T-cell (primary cell): ENCODE results near the gene ACTL7B. TPM values are rescaled to one million over a fixed set of nuclear protein-coding genes. Genes with fewer than 3 reads are reported as not detected.
"Not testable (repeated sequence)": the region's sequence is repeated elsewhere in the genome, so short reads cannot be mapped to it uniquely, and the experiment has no call there.

Source experiments
- ATAC-seq, 4 experiments: fragments of 200-7000 bp in 3 of 4; fragments of 150-1000 bp in 1 of 4; cut with Tn5 transposase; replicated peaks in 1 of 4; 1 replicate in 3 of 4; 2 replicates in 1 of 4; pipeline ENCODE4 v1.10.0; 2021; ENCODE audit warnings: moderate library complexity in 3 of 4, mild to moderate bottlenecking in 2 of 4, moderate number of reproducible peaks in 1 of 4
- CTCF ChIA-PET, 2 donors: fragments of 300-600 bp; sonication (Branson Sonifier 250); formaldehyde crosslinking; loops; one replicate each; lab custom pipeline; 2022; ENCODE audit warnings: antibody characterized with exemption in 2 of 2; lab: Charles Lee
- POLR2A ChIA-PET, 2 donors: fragments of 300-600 bp; sonication (Branson Sonifier 250); formaldehyde crosslinking; loops; one replicate each; lab custom pipeline; 2022; ENCODE audit warnings: antibody characterized with exemption in 2 of 2; lab: Charles Lee
- DNase-seq, 35 experiments: peaks; one replicate each; pipeline versions ENCODE4 v3.0.0 to v3.0.0-alpha.2; 2013 to 2023
- H3K27ac ChIP-seq: one replicate; pipeline ENCODE4 v1.5.1; 2013; ENCODE audit warnings: low read length
- H3K27me3 ChIP-seq, 2 experiments: replicated peaks in 1 of 2; 1 replicate in 1 of 2; 2 replicates in 1 of 2; pipeline versions ENCODE4 v1.6.1 to v1.7.0; 2013; ENCODE audit warnings: low read length in 1 of 2, mixed read lengths in 1 of 2; ENCODE audit not compliant: control insufficient read depth in 2 of 2, insufficient read depth in 2 of 2; ENCODE audit errors: extremely low read depth in 1 of 2
- H3K36me3 ChIP-seq, 2 donors: 1 replicate in 1 of 2; 2 replicates in 1 of 2; pipeline versions ENCODE4 v1.6.1 to v1.7.0; 2013; ENCODE audit warnings: low read length in 1 of 2; ENCODE audit not compliant: control insufficient read depth in 2 of 2, insufficient read depth in 1 of 2; ENCODE audit errors: extremely low read depth in 1 of 2
- H3K4me1 ChIP-seq, 2 experiments: 1 replicate in 1 of 2; 2 replicates in 1 of 2; pipeline versions ENCODE4 v1.6.1 to v1.7.0; 2013; ENCODE audit warnings: low read length in 2 of 2, mixed read lengths in 1 of 2; ENCODE audit not compliant: insufficient read depth in 2 of 2, control insufficient read depth in 1 of 2; ENCODE audit errors: extremely low read depth in 1 of 2
- H3K4me3 ChIP-seq, 2 donors: 1 replicate in 1 of 2; 2 replicates in 1 of 2; pipeline versions ENCODE4 v1.5.1 to v1.7.0; 2013; ENCODE audit warnings: mild to moderate bottlenecking in 2 of 2, low read length in 1 of 2, moderate library complexity in 1 of 2; ENCODE audit not compliant: control insufficient read depth in 1 of 2; ENCODE audit errors: extremely low read depth in 1 of 2
- H3K9me3 ChIP-seq: 2 replicates; pipeline ENCODE4 v1.7.0; 2013
- H3K27ac Mint-ChIP-seq, 2 donors: one replicate each; pipeline ENCODE4 v1.8.0; 2020 to 2021; ENCODE audit warnings: mild to moderate bottlenecking in 2 of 2, mixed read lengths in 2 of 2
- H3K27me3 Mint-ChIP-seq, 2 donors: one replicate each; pipeline ENCODE4 v1.8.0; 2021 to 2022; ENCODE audit warnings: mixed read lengths in 2 of 2
- H3K36me3 Mint-ChIP-seq: one replicate; pipeline ENCODE4 v1.8.0; 2021; ENCODE audit warnings: mixed read lengths
- H3K4me1 Mint-ChIP-seq, 3 donors: one replicate each; pipeline ENCODE4 v1.8.0; 2020 to 2022; ENCODE audit warnings: mixed read lengths in 3 of 3, mild to moderate bottlenecking in 1 of 3
- H3K4me3 Mint-ChIP-seq, 3 donors: one replicate each; pipeline ENCODE4 v1.8.0; 2020 to 2022; ENCODE audit warnings: mild to moderate bottlenecking in 3 of 3, mixed read lengths in 3 of 3, moderate library complexity in 3 of 3
- H3K9me3 Mint-ChIP-seq, 3 donors: one replicate each; pipeline ENCODE4 v1.8.0; 2020 to 2022; ENCODE audit warnings: mixed read lengths in 3 of 3
- WGBS: methylation state at CpG from one replicate; pipeline ENCODE4 v1.1.5; 2013; ENCODE audit warnings: missing lambda C conversion rate; ENCODE audit not compliant: insufficient coverage; 5-methylcytosine and 5-hydroxymethylcytosine counted together
- total RNA-seq, 35 experiments: library from RNA in 6 of 35; stranded (reverse) in 6 of 35; fragments of 120-200 nt in 1 of 35; gene quantifications; one replicate each; pipeline versions ENCODE4 v1.2.1 to v1.2.4 and lab custom pipeline; 2013 to 2026

Gene ACTL7B
- total RNA-seq, 5 donors from 2014 or later (not counting 1 experiment from before 2014, with no cell fraction given) = 0.10 to 0.22 (median 0.19) TPM; not detected in 2

- Mint-ChIP-seq H3K4me1 (no peaks in the 10 kb centered on the region), H3K9me3 (no peaks in the 10 kb centered on the region), H3K27ac (no peak overlapping the region), H3K27me3 (no peaks in the 10 kb centered on the region), H3K36me3 (peaks cover 74% of the 10 kb centered on the region), H3K4me3 (no peak overlapping the region)
- Histone ChIP-seq H3K9me3 (no peaks in the 10 kb centered on the region), H3K4me1 (no peaks in the 10 kb centered on the region), H3K27ac (no peak overlapping the region), H3K27me3 (no peaks in the 10 kb centered on the region), H3K4me3 (no peak overlapping the region), H3K36me3 (peaks cover 7 to 79% of the 10 kb centered on the region in 2 donors)
- no peak for DNase-seq
- POLR2A ChIA-PET = no interaction called here
- CTCF ChIA-PET = interaction anchor here in 1 of 2 donors (0.6 kb wide), 1 partner anchor 61 kb away, joined by 5 read pairs; no protein-coding TSS in a partner anchor
- WGBS = no CpG with 5 or more reads among the region's 2 CpGs
- ATAC-seq = no peak
These were observed 41.7 kb upstream of the ACTL7B start for GRCh38 chr9:108897324-108898096.

DNA sequence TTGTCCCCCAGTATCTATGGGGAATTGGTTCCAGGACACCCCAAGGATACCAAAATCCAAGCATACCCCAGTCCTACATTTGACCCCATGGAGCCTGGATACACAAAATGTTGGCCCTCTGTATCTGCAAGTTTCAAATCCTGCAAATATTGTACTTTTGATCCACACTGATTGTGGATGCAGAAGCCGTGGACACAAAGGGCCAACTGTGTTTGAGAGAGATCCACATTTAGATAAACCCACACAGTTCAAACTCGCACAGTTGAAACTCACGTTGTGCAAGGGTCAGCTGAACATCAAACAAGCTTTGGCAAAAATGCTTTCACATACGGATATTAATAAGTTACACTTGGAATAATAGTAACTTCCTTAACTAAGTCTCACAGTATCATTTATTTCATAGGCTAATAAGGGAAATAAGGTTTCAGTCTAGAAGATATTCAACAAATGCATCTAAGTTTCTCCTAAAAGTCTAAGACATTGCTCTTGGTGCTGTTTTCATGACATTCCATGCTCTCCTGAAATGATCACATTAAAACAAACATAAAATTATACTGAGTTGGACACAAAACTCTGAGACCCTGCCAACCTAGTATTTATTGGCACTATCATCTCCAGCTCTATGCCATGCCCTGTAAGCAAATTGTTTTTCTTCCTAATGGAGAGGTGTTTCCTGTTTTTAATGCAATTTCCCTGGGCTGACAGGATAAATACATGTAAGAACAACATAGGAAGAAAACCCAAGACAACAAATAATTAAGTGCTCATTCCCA is 38.6 kb upstream of the ACTL7B start:
- DNase-seq = no peak
- ChIA-PET CTCF (no interaction called here), POLR2A (no interaction called here)
- H3K27me3 ChIP-seq = no peaks in the 10 kb centered on the region
- H3K36me3 ChIP-seq = peaks cover 10 to 88% of the 10 kb centered on the region in 2 donors
- no peaks in the 10 kb centered on the region for H3K9me3 ChIP-seq
- Mint-ChIP-seq H3K4me3 (no peak overlapping the region), H3K27me3 (no peaks in the 10 kb centered on the region), H3K27ac (no peak overlapping the region), H3K36me3 (peaks cover 75% of the 10 kb centered on the region), H3K4me1 (no peaks in the 10 kb centered on the region), H3K9me3 (no peaks in the 10 kb centered on the region)
- no peaks in the 10 kb centered on the region for H3K4me1 ChIP-seq
- no peak overlapping the region for H3K27ac ChIP-seq
- WGBS = no CpG with 5 or more reads among the region's 4 CpGs
- no peak overlapping the region for H3K4me3 ChIP-seq
- ATAC-seq = no peak

- Mint-ChIP-seq H3K36me3 (peaks cover 70% of the 10 kb centered on the region), H3K27ac (no peak overlapping the region), H3K4me1 (peaks cover 0 to 8% (median 4%) of the 10 kb centered on the region in 3 donors), H3K9me3 (no peaks in the 10 kb centered on the region), H3K27me3 (no peaks in the 10 kb centered on the region), H3K4me3 (no peak overlapping the region)
- ChIA-PET CTCF (interaction anchor here in 1 of 2 donors (1.3 kb wide), 1 partner anchor 64 kb away, joined by 8 read pairs; no protein-coding TSS in a partner anchor), POLR2A (no interaction called here)
- H3K4me3 ChIP-seq = no peak overlapping the region
- H3K9me3 ChIP-seq = no peaks in the 10 kb centered on the region
- WGBS = 90% methylated on average over 2 of the region's 4 CpGs
- no peaks in the 10 kb centered on the region for H3K4me1 ChIP-seq
- H3K36me3 ChIP-seq = peaks cover 6 to 88% of the 10 kb centered on the region in 2 donors
- H3K27ac ChIP-seq = no peak overlapping the region
- no peaks in the 10 kb centered on the region for H3K27me3 ChIP-seq
- DNase-seq (peak in 1 of 35 experiments; percentile 14), ATAC-seq (no peak)
These were observed 33.9 kb upstream of the ACTL7B start for GRCh38 chr9:108889649-108890067.

GRCh38 chr9:108886594-108887271 is 30.9 kb upstream of the ACTL7B start:
- CTCF ChIA-PET = interaction anchor here in 1 of 2 donors (0.7 kb wide), 1 partner anchor 554 kb away, joined by 3 read pairs; no protein-coding TSS in a partner anchor
- peaks cover 4 to 74% of the 10 kb centered on the region in 2 donors for H3K36me3 ChIP-seq
- H3K27ac Mint-ChIP-seq, H3K4me3 ChIP-seq, H3K4me1 Mint-ChIP-seq, H3K9me3 Mint-ChIP-seq, H3K4me3 Mint-ChIP-seq, DNase-seq, H3K27me3 Mint-ChIP-seq, ATAC-seq, POLR2A ChIA-PET, H3K9me3 ChIP-seq, H3K4me1 ChIP-seq, H3K27ac ChIP-seq, H3K27me3 ChIP-seq: not testable (repeated sequence)
- H3K36me3 Mint-ChIP-seq = peaks cover 51% of the 10 kb centered on the region
- WGBS = no CpG with 5 or more reads among the region's 3 CpGs

GRCh38 chr9:108885643-108886348 is 30.0 kb upstream of the ACTL7B start:
- POLR2A ChIA-PET = no interaction called here
- Mint-ChIP-seq H3K27me3 (no peaks in the 10 kb centered on the region), H3K27ac (no peak overlapping the region), H3K36me3 (peaks cover 46% of the 10 kb centered on the region), H3K9me3 (no peaks in the 10 kb centered on the region), H3K4me3 (no peak overlapping the region), H3K4me1 (peaks cover 0 to 8% (median 4%) of the 10 kb centered on the region in 3 donors)
- WGBS = no CpG with 5 or more reads among the region's 1 CpG
- ATAC-seq (no peak), DNase-seq (peak in 1 of 35 experiments; percentile 2)
- Histone ChIP-seq H3K4me1 (no peaks in the 10 kb centered on the region), H3K9me3 (no peaks in the 10 kb centered on the region), H3K36me3 (peaks cover 4 to 72% of the 10 kb centered on the region in 2 donors), H3K27me3 (no peaks in the 10 kb centered on the region), H3K4me3 (no peak overlapping the region), H3K27ac (no peak overlapping the region)
- CTCF ChIA-PET = interaction anchor here in 1 of 2 donors (0.6 kb wide), 1 partner anchor 24 kb away, joined by 3 read pairs; no protein-coding TSS in a partner anchor
